ENCODE measurements around the gene HS3ST4. TPM values are rescaled to one million over a fixed set of nuclear protein-coding genes. Genes with fewer than 3 reads are reported as not detected.

The HS3ST4 gene
- total and polyA plus RNA-seq, 2 of the 8 experiments (the other 6 are each of a cell fraction or from before 2014, with no cell fraction given) = 1.9 to 3.3 TPM

DNA sequence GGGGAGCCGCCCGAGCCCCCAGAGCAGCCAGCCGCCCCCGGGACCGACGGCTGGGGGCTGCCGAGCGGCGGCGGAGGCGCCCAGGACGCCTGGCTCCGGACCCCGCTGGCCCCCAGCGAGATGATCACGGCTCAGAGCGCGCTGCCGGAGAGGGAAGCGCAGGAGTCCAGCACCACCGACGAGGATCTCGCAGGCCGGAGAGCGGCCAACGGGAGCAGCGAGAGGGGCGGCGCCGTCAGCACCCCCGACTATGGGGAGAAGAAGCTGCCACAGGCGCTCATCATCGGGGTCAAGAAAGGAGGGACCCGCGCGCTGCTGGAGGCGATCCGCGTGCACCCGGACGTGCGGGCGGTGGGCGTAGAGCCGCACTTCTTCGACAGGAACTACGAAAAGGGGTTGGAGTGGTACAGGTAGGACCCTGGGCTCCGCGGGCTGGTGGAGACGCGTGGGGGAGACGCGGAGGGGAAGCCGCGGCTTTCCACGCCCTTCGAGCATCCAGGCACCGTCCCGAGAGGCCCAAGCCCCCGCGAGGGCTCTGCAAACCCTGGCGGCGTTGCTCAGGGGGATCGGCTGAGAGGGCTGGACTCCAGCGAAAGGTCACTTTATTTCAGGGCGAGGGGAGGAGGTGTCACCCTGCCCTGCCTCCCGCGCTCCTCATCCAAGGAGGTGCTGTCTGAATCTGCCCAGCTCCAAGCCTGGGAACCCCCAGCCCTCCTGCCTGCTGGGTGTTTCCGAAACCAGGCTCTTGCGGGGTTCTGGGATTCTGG lies 1.2 kb downstream of the HS3ST4 start (continued):
- TF ChIP-seq KDM4A (IDR thresholded peaks at IDR 0.05; ENCODE audit: low read depth, low read length, severe bottlenecking) (peak; percentile 45), YY1 (IDR thresholded peaks at IDR 0.05; ENCODE audit: low read depth, low read length) (no peak), BACH1 (IDR thresholded peaks at IDR 0.05; ENCODE audit: low read length) (no peak)
- TF ChIP-seq, protein P1, sequence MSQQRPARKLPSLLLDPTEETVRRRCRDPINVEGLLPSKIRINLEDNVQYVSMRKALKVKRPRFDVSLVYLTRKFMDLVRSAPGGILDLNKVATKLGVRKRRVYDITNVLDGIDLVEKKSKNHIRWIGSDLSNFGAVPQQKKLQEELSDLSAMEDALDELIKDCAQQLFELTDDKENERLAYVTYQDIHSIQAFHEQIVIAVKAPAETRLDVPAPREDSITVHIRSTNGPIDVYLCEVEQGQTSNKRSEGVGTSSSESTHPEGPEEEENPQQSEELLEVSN (IDR thresholded peaks at IDR 0.05) = peak; percentile 69
- TF ChIP-seq, protein P2, sequence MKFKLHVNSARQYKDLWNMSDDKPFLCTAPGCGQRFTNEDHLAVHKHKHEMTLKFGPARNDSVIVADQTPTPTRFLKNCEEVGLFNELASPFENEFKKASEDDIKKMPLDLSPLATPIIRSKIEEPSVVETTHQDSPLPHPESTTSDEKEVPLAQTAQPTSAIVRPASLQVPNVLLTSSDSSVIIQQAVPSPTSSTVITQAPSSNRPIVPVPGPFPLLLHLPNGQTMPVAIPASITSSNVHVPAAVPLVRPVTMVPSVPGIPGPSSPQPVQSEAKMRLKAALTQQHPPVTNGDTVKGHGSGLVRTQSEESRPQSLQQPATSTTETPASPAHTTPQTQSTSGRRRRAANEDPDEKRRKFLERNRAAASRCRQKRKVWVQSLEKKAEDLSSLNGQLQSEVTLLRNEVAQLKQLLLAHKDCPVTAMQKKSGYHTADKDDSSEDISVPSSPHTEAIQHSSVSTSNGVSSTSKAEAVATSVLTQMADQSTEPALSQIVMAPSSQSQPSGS (IDR thresholded peaks at IDR 0.05; ENCODE audit: low read length) = no peak
